Astrocyte of the cerebellum (primary cell): ENCODE results near the gene SH3BP5.

Source experiments
- DNase-seq: peaks from one replicate; pipeline ENCODE4 v3.0.0-alpha.2; 2011; ENCODE audit warnings: low read depth
- H3K4me3 ChIP-seq: 2 replicates; pipeline ENCODE4 v1.5.1; 2011; ENCODE audit warnings: mild to moderate bottlenecking, low read depth, low read length, moderate library complexity
- CTCF ChIP-seq: IDR thresholded peaks from 2 replicates; pipeline ENCODE4 v1.5.1; 2012; ENCODE audit warnings: low read length, low read depth, moderate library complexity, mild to moderate bottlenecking; ENCODE audit errors: missing control alignments
- in situ Hi-C: cut with HindIII; loops from 2 replicates; pipeline ENCODE4 v1.10.0; 2017; ENCODE audit warnings: low sequenced_read_pairs

SH3BP5 gene

GRCh38 chr3:15326673-15327072 lies 5.7 kb downstream of the SH3BP5 start:
- TF ChIP-seq CTCF, result no peak
- in situ Hi-C loops, result no loop called here
- no peak overlapping the region for H3K4me3 ChIP-seq
- no peak for DNase-seq

GRCh38 chr3:15326037-15326436 lies 6.3 kb downstream of the SH3BP5 start:
- no peak for TF ChIP-seq CTCF
- in situ Hi-C loops, result no loop called here
- no peak for DNase-seq
- H3K4me3 ChIP-seq, result no peak overlapping the region

GRCh38 chr3:15325228-15325627 lies 7.2 kb downstream of the SH3BP5 start:
- DNase-seq, result no peak
- TF ChIP-seq CTCF, result no peak
- H3K4me3 ChIP-seq, result no peak overlapping the region
- in situ Hi-C loops, result no loop called here

GRCh38 chr3:15324379-15324808 lies 8.0 kb downstream of the SH3BP5 start:
- no peak for DNase-seq
- H3K4me3 ChIP-seq, result no peak overlapping the region
- TF ChIP-seq CTCF, result no peak
- in situ Hi-C loops, result no loop called here

- in situ Hi-C loops, result no loop called here
- no peak for TF ChIP-seq CTCF
- DNase-seq, result no peak
- H3K4me3 ChIP-seq, result no peak overlapping the region
Observed at GRCh38 chr3:15323063-15323462, 9.3 kb downstream of the SH3BP5 start.

GRCh38 chr3:15321349-15321748 lies 11.0 kb downstream of the SH3BP5 start:
- no peak overlapping the region for H3K4me3 ChIP-seq
- TF ChIP-seq CTCF, result no peak
- no peak for DNase-seq
- in situ Hi-C loops, result no loop called here

GRCh38 chr3:15319575-15319974 lies 12.8 kb downstream of the SH3BP5 start:
- DNase-seq, result no peak
- TF ChIP-seq CTCF, result no peak
- H3K4me3 ChIP-seq, result no peak overlapping the region
- in situ Hi-C loops, result no loop called here
